ENCODE results near the gene DNAH2. TPM values are rescaled to one million over a fixed set of nuclear protein-coding genes. Genes with fewer than 3 reads are reported as not detected.
A peak's percentile ranks its signal among the peaks of the same experiment; 100 is the strongest.

Gene DNAH2
- total and polyA plus RNA-seq, 4 experiments from 2014 or later, result not detected

- Mint-ChIP-seq H3K27ac (peak overlapping the region; percentile 41 to 100 (median 99)), H3K36me3 (peaks cover 15 to 45% of the 10 kb centered on the region in 2 donors), H3K4me1 (peaks cover 17 to 50% (median 40%) of the 10 kb centered on the region in 4 donors), H3K9me3 (peaks cover 0 to 10% (median 0%) of the 10 kb centered on the region in 8 donors), H3K4me3 (peak overlapping the region; percentile 93 to 98 (median 96)), H3K27me3 (no peaks in the 10 kb centered on the region)
- peaks cover 35% of the 10 kb centered on the region for H3K4me1 ChIP-seq (ENCODE audit: insufficient read depth, low read length)
- no peak for DNase-seq
- H3K27ac ChIP-seq (ENCODE audit: low read depth, low read length), result peak overlapping the region; percentile 78
- POLR2A ChIA-PET (ENCODE audit: partially characterized antibody), result interaction anchor here (1.5 to 6.8 kb wide), 15 partner anchors 10 to 643 kb away, joined by 5 to 116 read pairs (median 42); partner anchors contain the start of genes ATP1B2, FXR2, MPDU1 and POLR2A
- intact Hi-C loops (cut with micrococcal nuclease), result loop anchor here (1.0 to 5.0 kb wide), 11 partner anchors 39 to 642 kb away; partner anchors contain the start of genes ATP1B2, KCTD11, SENP3 and TMEM102
- no peaks in the 10 kb centered on the region for H3K27me3 ChIP-seq (ENCODE audit: insufficient read depth, low read length)
- H3K36me3 ChIP-seq (ENCODE audit: insufficient read depth, low read length), result no peaks in the 10 kb centered on the region
- CTCF ChIA-PET (ENCODE audit: partially characterized antibody), result interaction anchor here (1.2 to 6.4 kb wide), 14 partner anchors 14 to 353 kb away, joined by 3 to 56 read pairs (median 11); partner anchors contain the start of genes ACAP1, FXR2, MPDU1 and SAT2
- H3K4me3 ChIP-seq (ENCODE audit: low read length in 2 of 2), result peak overlapping the region; percentile 63 to 100
- H3K9me3 ChIP-seq (ENCODE audit: control insufficient read depth in 1 of 2, low read length in 2 of 2), result no peaks in the 10 kb centered on the region
Observed at GRCh38 chr17:7688808-7689316, 28.7 kb upstream of the DNAH2 start.

DNA sequence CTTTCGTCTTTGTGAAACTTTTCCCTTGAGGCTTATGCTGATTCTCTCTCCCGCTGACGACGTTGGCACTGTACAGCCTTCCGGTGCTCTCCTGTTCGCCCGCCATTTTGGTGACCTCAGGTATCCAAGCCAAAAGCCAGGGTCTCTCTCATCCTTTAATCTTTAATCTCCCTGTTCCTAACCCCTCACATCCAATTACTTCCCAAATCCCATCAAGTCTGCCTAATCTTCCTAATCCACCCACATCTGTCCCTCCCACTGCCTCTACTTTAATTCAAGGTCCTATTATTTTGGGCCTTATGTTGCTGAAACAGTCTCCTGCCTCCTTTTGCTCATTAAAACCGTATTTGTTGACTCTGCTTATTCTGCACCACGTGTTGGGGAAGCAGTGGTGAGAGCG is 22.0 kb upstream of the DNAH2 start:
- Histone ChIP-seq H3K9me3 (ENCODE audit: control insufficient read depth in 1 of 2, low read length in 2 of 2) (no peaks in the 10 kb centered on the region), H3K4me3 (ENCODE audit: low read length in 2 of 2) (no peak overlapping the region), H3K4me1 (ENCODE audit: insufficient read depth, low read length) (no peaks in the 10 kb centered on the region), H3K36me3 (ENCODE audit: insufficient read depth, low read length) (no peaks in the 10 kb centered on the region), H3K27me3 (ENCODE audit: insufficient read depth, low read length) (no peaks in the 10 kb centered on the region), H3K27ac (ENCODE audit: low read depth, low read length) (no peak overlapping the region)
- Mint-ChIP-seq H3K4me1 (peaks cover 0 to 2% (median 0%) of the 10 kb centered on the region in 4 donors), H3K27ac (no peak overlapping the region), H3K4me3 (no peak overlapping the region), H3K36me3 (peaks cover 30 to 42% of the 10 kb centered on the region in 2 donors), H3K27me3 (no peaks in the 10 kb centered on the region), H3K9me3 (no peaks in the 10 kb centered on the region)
- no peak for DNase-seq
- intact Hi-C loops (cut with micrococcal nuclease), result no loop called here
- POLR2A ChIA-PET (ENCODE audit: partially characterized antibody), result no interaction called here
- CTCF ChIA-PET (ENCODE audit: partially characterized antibody), result no interaction called here

DNA sequence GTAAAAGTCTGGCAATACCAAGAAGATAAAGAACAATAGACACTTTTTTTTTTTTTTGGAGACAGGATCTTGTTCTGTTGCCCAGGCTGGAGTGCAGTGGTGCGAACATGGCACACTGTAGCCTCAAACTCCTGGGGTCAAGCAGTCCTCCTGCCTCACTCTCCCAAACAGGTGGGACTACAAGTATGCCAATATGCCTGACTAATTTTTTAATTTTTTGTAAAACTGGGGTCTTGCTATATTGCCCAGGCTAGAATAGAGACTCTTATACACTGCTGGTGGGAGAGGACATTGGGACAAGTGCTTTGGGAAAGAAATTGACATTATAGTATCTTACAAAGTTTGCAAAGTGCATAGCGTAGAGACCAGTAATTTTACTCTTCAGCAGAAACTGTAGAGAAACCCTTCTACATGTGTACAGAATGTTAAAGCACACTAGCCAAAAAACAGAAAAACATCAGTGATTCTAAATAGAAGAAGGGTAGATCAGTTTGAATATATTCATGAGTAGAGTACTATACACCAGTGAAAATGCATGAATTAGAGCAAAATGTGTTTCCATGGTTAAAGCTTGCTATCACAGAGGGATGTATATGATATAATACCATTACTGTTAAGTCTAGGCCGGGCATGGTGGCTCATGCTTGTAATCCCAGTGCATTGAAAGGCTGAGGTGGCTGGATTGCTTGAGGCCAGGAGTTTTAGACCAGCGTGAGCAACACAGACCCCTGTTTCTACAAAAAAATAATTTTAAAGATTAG is 19.5 kb upstream of the DNAH2 start:
- CTCF ChIA-PET (ENCODE audit: partially characterized antibody), result interaction anchor here (0.8 kb wide), 1 partner anchor 786 kb away, joined by 3 read pairs; no protein-coding TSS in a partner anchor
- H3K4me3 ChIP-seq (ENCODE audit: low read length in 2 of 2), result no peak overlapping the region
- Mint-ChIP-seq H3K4me3 (no peak overlapping the region), H3K4me1 (peaks cover 0 to 2% (median 0%) of the 10 kb centered on the region in 4 donors), H3K36me3 (peaks cover 42 to 55% of the 10 kb centered on the region in 2 donors), H3K27me3 (peaks cover 0 to 6% of the 10 kb centered on the region in 2 donors), H3K9me3 (no peaks in the 10 kb centered on the region), H3K27ac (no peak overlapping the region)
- POLR2A ChIA-PET (ENCODE audit: partially characterized antibody), result no interaction called here
- no peaks in the 10 kb centered on the region for H3K9me3 ChIP-seq (ENCODE audit: control insufficient read depth in 1 of 2, low read length in 2 of 2)
- no peaks in the 10 kb centered on the region for H3K4me1 ChIP-seq (ENCODE audit: insufficient read depth, low read length)
- no peak overlapping the region for H3K27ac ChIP-seq (ENCODE audit: low read depth, low read length)
- DNase-seq, result no peak
- peaks cover 3% of the 10 kb centered on the region for H3K36me3 ChIP-seq (ENCODE audit: insufficient read depth, low read length)
- no peaks in the 10 kb centered on the region for H3K27me3 ChIP-seq (ENCODE audit: insufficient read depth, low read length)
- intact Hi-C loops (cut with micrococcal nuclease), result no loop called here

DNA sequence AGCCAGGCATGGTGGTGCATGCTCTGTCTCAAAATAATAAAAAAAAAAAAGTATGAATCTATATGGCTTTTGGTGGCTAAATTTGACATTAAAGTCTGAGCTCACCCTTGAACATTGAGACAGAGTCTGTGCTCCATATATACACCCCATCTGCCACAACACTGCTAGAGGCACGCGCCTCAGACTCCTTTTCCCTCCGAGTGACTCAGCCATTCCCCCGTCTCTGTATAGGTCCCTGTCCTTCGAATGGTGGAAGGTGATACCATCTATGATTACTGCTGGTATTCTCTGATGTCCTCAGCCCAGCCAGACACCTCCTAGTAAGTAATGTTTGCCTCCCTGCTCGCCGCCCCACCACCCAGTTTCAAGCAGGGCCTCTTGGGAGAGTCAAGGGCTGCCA is 17.0 kb upstream of the DNAH2 start:
- no peak overlapping the region for H3K27ac ChIP-seq (ENCODE audit: low read depth, low read length)
- DNase-seq, result no peak
- Mint-ChIP-seq H3K27me3 (peaks cover 14 to 23% of the 10 kb centered on the region in 2 donors), H3K4me1 (peaks cover 4 to 14% (median 8%) of the 10 kb centered on the region in 4 donors), H3K36me3 (peaks cover 35 to 49% of the 10 kb centered on the region in 2 donors), H3K4me3 (no peak overlapping the region), H3K27ac (no peak overlapping the region), H3K9me3 (no peaks in the 10 kb centered on the region)
- H3K9me3 ChIP-seq (ENCODE audit: control insufficient read depth in 1 of 2, low read length in 2 of 2), result no peaks in the 10 kb centered on the region
- CTCF ChIA-PET (ENCODE audit: partially characterized antibody), result no interaction called here
- H3K4me1 ChIP-seq (ENCODE audit: insufficient read depth, low read length), result peaks cover 9% of the 10 kb centered on the region
- peaks cover 3% of the 10 kb centered on the region for H3K36me3 ChIP-seq (ENCODE audit: insufficient read depth, low read length)
- H3K27me3 ChIP-seq (ENCODE audit: insufficient read depth, low read length), result peaks cover 13% of the 10 kb centered on the region
- intact Hi-C loops (cut with micrococcal nuclease), result no loop called here
- H3K4me3 ChIP-seq (ENCODE audit: low read length in 2 of 2), result no peak overlapping the region
- POLR2A ChIA-PET (ENCODE audit: partially characterized antibody), result no interaction called here

DNA sequence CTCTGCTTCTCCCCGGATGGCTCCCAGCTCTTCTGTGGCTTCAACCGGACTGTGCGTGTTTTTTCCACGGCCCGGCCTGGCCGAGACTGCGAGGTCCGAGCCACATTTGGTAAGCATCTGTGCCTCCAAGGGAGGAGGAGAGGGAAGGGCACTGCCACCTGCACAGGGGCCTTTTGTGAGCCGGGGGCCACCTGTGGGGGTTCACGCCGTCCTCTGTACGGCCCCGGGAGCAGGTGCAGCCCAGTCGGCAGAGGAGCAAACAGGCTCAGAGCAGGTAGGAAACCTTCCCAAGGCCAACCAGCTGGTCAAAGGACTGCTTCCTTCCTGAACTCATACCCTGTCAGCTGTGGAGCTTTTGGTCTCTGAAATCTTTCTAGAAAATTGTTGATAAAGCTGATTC is 15.9 kb upstream of the DNAH2 start:
- no peaks in the 10 kb centered on the region for H3K9me3 Mint-ChIP-seq
- no peak overlapping the region for H3K27ac Mint-ChIP-seq
- peaks cover 27 to 41% of the 10 kb centered on the region in 2 donors for H3K36me3 Mint-ChIP-seq
- H3K4me3 Mint-ChIP-seq, result no peak overlapping the region
- H3K4me1 Mint-ChIP-seq, result peaks cover 6 to 21% (median 15%) of the 10 kb centered on the region in 4 donors
- Histone ChIP-seq H3K27me3 (ENCODE audit: insufficient read depth, low read length) (peaks cover 19% of the 10 kb centered on the region), H3K36me3 (ENCODE audit: insufficient read depth, low read length) (peaks cover 3% of the 10 kb centered on the region), H3K27ac (ENCODE audit: low read depth, low read length) (no peak overlapping the region), H3K4me1 (ENCODE audit: insufficient read depth, low read length) (peaks cover 9% of the 10 kb centered on the region), H3K4me3 (ENCODE audit: low read length in 2 of 2) (no peak overlapping the region), H3K9me3 (ENCODE audit: control insufficient read depth in 1 of 2, low read length in 2 of 2) (no peaks in the 10 kb centered on the region)
- POLR2A ChIA-PET (ENCODE audit: partially characterized antibody), result no interaction called here
- no peak for DNase-seq
- H3K27me3 Mint-ChIP-seq, result peaks cover 26 to 34% of the 10 kb centered on the region in 2 donors
- intact Hi-C loops (cut with micrococcal nuclease), result no loop called here
- CTCF ChIA-PET (ENCODE audit: partially characterized antibody), result interaction anchor here (2.7 kb wide), 1 partner anchor 14 kb away, joined by 7 read pairs; the partner anchor contains the start of genes TP53 and WRAP53

GRCh38 chr17:7702776-7703175 is 14.8 kb upstream of the DNAH2 start:
- H3K9me3 Mint-ChIP-seq, result no peaks in the 10 kb centered on the region
- Histone ChIP-seq H3K27me3 (ENCODE audit: insufficient read depth, low read length) (peaks cover 30% of the 10 kb centered on the region), H3K4me1 (ENCODE audit: insufficient read depth, low read length) (peaks cover 9% of the 10 kb centered on the region), H3K9me3 (ENCODE audit: control insufficient read depth in 1 of 2, low read length in 2 of 2) (no peaks in the 10 kb centered on the region), H3K36me3 (ENCODE audit: insufficient read depth, low read length) (peaks cover 3% of the 10 kb centered on the region), H3K4me3 (ENCODE audit: low read length in 2 of 2) (no peak overlapping the region), H3K27ac (ENCODE audit: low read depth, low read length) (no peak overlapping the region)
- H3K27me3 Mint-ChIP-seq, result peaks cover 33 to 45% of the 10 kb centered on the region in 2 donors
- ChIA-PET POLR2A (ENCODE audit: partially characterized antibody) (no interaction called here), CTCF (ENCODE audit: partially characterized antibody) (interaction anchor here (0.8 to 2.7 kb wide), 2 partner anchors 15 to 339 kb away, joined by 3 to 7 read pairs; partner anchors contain the start of genes TP53 and WRAP53)
- peaks cover 6 to 22% (median 15%) of the 10 kb centered on the region in 4 donors for H3K4me1 Mint-ChIP-seq
- no peak overlapping the region for H3K4me3 Mint-ChIP-seq
- no peak overlapping the region for H3K27ac Mint-ChIP-seq
- intact Hi-C loops (cut with micrococcal nuclease), result no loop called here
- DNase-seq, result no peak
- peaks cover 23 to 36% of the 10 kb centered on the region in 2 donors for H3K36me3 Mint-ChIP-seq
